ENCODE measurements around the gene CPT1A.

GRCh38 chr11:68709062-68709461, 132.7 kb downstream of the CPT1A start:
- TF ChIP-seq GATA3 (IDR thresholded peaks at IDR 0.05; ENCODE audit: low read depth, low read length): no peak
- no peak for TF ChIP-seq GATA2 (IDR thresholded peaks at IDR 0.05; ENCODE audit: low read depth, low read length)

Measured in SH-SY5Y (cell line).